Suprapubic skin (tissue), 4 donors: ENCODE results near the gene SBDS.
"Not testable (repeated sequence)": the region's sequence is repeated elsewhere in the genome, so short reads cannot be mapped to it uniquely, and the experiment has no call there.

Experiments used
- EP300 ChIP-seq: sonication (generic); formaldehyde crosslinking; IDR thresholded peaks from one replicate; pipeline ENCODE4 v1.6.1; 2017; ENCODE audit warnings: antibody characterized with exemption
- POLR2AphosphoS5 ChIP-seq, 3 donors: sonication (generic); formaldehyde crosslinking; IDR thresholded peaks; one replicate each; pipeline ENCODE4 v1.6.1; 2017; ENCODE audit warnings: antibody characterized with exemption in 3 of 3
- TF ChIP-seq, protein P1 (sequence below), 2 donors: fragments of 200-600 bp in 1 of 2; fragments of 450-650 bp in 1 of 2; sonication (generic) in 1 of 2; IDR thresholded peaks; one replicate each; pipeline ENCODE4 v1.5.1; 2016 to 2019; ENCODE audit warnings: antibody characterized with exemption in 2 of 2, mild to moderate bottlenecking in 1 of 2, moderate library complexity in 1 of 2

DNA sequence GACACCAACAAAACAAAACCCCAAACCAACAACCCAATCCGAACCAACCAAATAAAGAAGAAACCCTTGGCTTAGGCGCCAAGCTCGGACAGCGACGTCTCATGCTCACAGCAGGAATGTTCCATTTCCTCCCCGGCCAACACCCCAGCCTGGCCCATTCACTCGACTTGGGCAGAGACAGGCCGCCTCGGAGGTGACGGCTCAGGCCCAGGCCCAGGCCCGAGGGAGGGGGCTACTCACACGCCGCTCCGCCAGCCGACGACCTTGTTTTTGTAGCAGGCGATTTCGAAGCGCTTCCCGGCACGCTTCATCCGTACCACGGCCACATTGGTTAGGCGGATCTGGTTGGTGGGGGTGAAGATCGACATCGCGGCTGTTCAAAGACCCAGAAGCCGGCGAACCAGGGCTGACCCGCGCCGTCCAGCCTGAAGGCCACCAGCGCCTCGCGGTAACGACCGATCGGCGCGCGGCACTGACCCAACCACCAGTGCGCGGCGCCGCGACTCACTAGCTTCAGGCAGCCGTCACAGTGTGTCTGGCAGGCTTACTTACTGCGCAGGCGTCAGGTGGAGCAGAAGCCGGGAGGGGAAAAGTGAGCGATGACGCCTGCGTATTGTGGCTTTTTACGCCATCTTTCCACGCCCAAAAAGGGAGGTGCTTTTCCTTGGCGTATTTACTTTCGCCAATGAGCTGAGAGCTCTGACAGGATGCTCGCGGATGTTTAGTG, at the start of gene SBDS:
- TF ChIP-seq, protein P1, sequence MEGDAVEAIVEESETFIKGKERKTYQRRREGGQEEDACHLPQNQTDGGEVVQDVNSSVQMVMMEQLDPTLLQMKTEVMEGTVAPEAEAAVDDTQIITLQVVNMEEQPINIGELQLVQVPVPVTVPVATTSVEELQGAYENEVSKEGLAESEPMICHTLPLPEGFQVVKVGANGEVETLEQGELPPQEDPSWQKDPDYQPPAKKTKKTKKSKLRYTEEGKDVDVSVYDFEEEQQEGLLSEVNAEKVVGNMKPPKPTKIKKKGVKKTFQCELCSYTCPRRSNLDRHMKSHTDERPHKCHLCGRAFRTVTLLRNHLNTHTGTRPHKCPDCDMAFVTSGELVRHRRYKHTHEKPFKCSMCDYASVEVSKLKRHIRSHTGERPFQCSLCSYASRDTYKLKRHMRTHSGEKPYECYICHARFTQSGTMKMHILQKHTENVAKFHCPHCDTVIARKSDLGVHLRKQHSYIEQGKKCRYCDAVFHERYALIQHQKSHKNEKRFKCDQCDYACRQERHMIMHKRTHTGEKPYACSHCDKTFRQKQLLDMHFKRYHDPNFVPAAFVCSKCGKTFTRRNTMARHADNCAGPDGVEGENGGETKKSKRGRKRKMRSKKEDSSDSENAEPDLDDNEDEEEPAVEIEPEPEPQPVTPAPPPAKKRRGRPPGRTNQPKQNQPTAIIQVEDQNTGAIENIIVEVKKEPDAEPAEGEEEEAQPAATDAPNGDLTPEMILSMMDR (IDR thresholded peaks at IDR 0.05) = not testable (repeated sequence)
- peak; percentile 26 to 61 (median 60) for TF ChIP-seq POLR2AphosphoS5 (IDR thresholded peaks at IDR 0.05)
- TF ChIP-seq EP300 = not testable (repeated sequence)
